Central memory CD8-positive, alpha-beta T cell (primary cell): Measurements from ENCODE around the gene CCBE1.

Experiments
- ATAC-seq: fragments of 150-1000 bp; cut with Tn5 transposase; replicated peaks from 2 replicates; pipeline ENCODE4 v1.10.0; 2022; ENCODE audit warnings: mild to moderate bottlenecking, moderate FRiP score, moderate number of reproducible peaks; ENCODE audit not compliant: poor library complexity, severe bottlenecking; ENCODE audit errors: extremely low read depth
- DNase-seq, 2 donors: peaks; one replicate each; pipeline ENCODE4 v3.0.0; 2021; ENCODE audit warnings: low spot score in 2 of 2
- H3K27ac Mint-ChIP-seq: one replicate; pipeline ENCODE4 v1.8.0; 2022; ENCODE audit warnings: low read depth, mild to moderate bottlenecking, moderate library complexity, mixed read lengths
- H3K27me3 Mint-ChIP-seq: one replicate; pipeline ENCODE4 v1.8.0; 2022; ENCODE audit warnings: mixed read lengths
- H3K36me3 Mint-ChIP-seq: one replicate; pipeline ENCODE4 v1.8.0; 2022; ENCODE audit warnings: mild to moderate bottlenecking, moderate library complexity, mixed read lengths; ENCODE audit not compliant: insufficient read depth
- H3K4me1 Mint-ChIP-seq: one replicate; pipeline ENCODE4 v1.8.0; 2022; ENCODE audit warnings: mixed read lengths
- H3K4me3 Mint-ChIP-seq: one replicate; pipeline ENCODE4 v1.8.0; 2022; ENCODE audit warnings: mild to moderate bottlenecking, moderate library complexity, mixed read lengths
- H3K9me3 Mint-ChIP-seq: one replicate; pipeline ENCODE4 v1.8.0; 2022; ENCODE audit warnings: mixed read lengths

Gene CCBE1

GRCh38 chr18:59461171-59461570, 236.1 kb downstream of the CCBE1 start:
- DNase-seq (no peak), ATAC-seq (no peak)
- Mint-ChIP-seq H3K36me3 (no peaks in the 10 kb centered on the region), H3K27me3 (peaks cover 37% of the 10 kb centered on the region), H3K27ac (no peak overlapping the region), H3K9me3 (no peaks in the 10 kb centered on the region), H3K4me3 (no peak overlapping the region), H3K4me1 (no peaks in the 10 kb centered on the region)

DNA sequence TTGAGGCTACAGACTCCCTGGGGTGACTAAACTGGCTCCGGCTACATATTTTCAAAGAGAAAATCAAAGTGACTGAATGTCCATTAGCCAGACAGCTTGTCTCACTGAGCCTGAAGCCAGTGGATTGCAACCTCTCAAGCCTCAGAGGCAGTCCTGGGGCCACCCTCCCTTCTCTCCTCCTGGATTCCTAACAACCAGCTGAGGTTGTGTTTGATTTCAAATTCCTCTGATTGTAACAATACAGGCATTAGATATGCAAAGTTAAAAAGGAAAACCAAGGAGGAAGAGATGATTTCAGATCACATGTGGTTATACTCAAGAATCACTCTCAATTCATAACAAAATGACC, 237.2 kb downstream of the CCBE1 start:
- Mint-ChIP-seq H3K9me3 (no peaks in the 10 kb centered on the region), H3K4me3 (no peak overlapping the region), H3K36me3 (no peaks in the 10 kb centered on the region), H3K4me1 (no peaks in the 10 kb centered on the region), H3K27me3 (peaks cover 34% of the 10 kb centered on the region), H3K27ac (no peak overlapping the region)
- ATAC-seq, result no peak
- no peak for DNase-seq

DNA sequence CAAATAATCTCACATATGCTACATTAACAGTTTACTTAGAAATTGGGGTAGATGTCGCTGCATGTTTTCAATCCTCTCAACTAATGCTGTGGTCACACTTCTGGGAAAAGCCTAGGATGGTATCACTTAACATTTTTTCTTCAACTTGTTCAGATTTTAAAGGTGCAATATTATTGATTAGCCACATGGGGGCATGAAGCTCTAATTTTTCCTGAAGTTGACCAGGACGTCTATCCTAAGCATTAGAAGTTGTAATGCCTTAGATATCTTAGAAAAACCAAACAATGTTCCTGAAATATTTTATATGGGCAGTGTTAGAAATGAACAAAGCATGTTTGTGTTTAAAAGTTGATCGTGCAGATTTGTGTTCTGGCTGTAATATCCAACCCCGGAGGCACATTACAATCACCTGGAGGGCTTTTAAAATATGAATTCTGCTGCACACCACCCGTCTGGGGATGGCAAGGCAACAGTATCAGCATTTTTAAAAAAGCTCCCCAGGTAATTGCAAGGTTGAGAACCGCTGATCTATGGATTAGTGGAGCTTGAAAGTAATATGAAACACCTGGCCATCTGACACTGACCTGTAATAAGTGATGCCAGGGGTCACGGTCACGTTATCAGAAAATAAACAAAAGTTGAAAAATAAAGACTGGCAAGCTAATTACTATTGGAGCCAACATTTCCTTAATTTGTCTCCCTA, 237.7 kb downstream of the CCBE1 start:
- Mint-ChIP-seq H3K9me3 (no peaks in the 10 kb centered on the region), H3K36me3 (no peaks in the 10 kb centered on the region), H3K4me1 (no peaks in the 10 kb centered on the region), H3K4me3 (no peak overlapping the region), H3K27ac (no peak overlapping the region), H3K27me3 (peaks cover 28% of the 10 kb centered on the region)
- ATAC-seq (no peak), DNase-seq (no peak)

GRCh38 chr18:59458575-59458974, 238.6 kb downstream of the CCBE1 start:
- H3K27ac Mint-ChIP-seq, result no peak overlapping the region
- peaks cover 26% of the 10 kb centered on the region for H3K27me3 Mint-ChIP-seq
- no peaks in the 10 kb centered on the region for H3K9me3 Mint-ChIP-seq
- DNase-seq (no peak), ATAC-seq (no peak)
- no peak overlapping the region for H3K4me3 Mint-ChIP-seq
- no peaks in the 10 kb centered on the region for H3K4me1 Mint-ChIP-seq
- H3K36me3 Mint-ChIP-seq, result no peaks in the 10 kb centered on the region

DNA sequence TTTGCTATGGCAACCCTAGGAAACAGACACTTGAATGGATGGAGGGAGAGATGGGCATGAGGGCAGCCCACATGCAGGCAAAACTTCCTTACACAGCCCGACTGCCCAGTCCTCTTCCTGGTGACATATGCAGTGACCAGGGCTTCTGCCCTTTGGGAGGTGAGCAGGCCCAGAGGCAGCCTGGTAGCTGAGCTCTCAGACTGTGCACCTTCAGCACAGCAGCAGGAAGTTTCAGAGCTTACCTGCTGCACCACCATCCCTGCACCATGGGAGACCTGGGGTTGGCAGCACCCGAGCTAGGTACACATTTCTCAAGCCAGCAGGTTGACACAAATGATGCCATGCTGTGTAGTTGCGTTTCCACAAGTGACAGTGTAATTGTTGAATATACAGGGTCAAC, 240.6 kb downstream of the CCBE1 start:
- H3K27me3 Mint-ChIP-seq, result peaks cover 34% of the 10 kb centered on the region
- H3K4me1 Mint-ChIP-seq, result no peaks in the 10 kb centered on the region
- no peaks in the 10 kb centered on the region for H3K9me3 Mint-ChIP-seq
- H3K27ac Mint-ChIP-seq, result no peak overlapping the region
- no peak for DNase-seq
- no peak overlapping the region for H3K4me3 Mint-ChIP-seq
- H3K36me3 Mint-ChIP-seq, result no peaks in the 10 kb centered on the region
- ATAC-seq, result no peak

DNA sequence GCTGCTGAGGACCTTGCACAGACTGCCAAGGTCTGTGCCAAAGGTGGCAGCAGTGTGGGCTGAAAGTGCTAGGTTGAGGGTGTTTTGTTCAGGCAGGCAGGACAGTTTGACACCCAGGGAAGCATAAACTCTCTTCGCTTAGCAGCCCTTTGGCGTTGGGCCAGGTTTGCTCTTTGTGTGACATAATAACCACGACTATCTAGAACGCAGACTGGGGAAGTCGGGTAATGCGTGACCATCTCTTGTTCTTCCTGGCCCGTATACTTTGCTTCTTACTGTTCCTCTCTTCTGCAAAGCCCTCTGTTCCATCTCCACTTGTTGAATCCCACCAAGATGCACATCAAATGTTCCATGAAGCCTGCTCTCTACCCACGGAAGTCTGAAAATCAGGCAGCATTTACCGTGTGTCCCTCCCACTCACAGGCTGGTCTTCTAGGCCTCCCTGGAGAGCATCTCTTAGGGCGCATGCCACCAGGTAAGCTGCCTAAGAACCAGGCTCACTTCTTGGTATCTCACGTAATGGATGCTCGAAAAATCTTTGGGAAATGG, 241.4 kb downstream of the CCBE1 start:
- Mint-ChIP-seq H3K27ac (no peak overlapping the region), H3K4me1 (no peaks in the 10 kb centered on the region), H3K9me3 (no peaks in the 10 kb centered on the region), H3K4me3 (no peak overlapping the region), H3K36me3 (no peaks in the 10 kb centered on the region), H3K27me3 (peaks cover 33% of the 10 kb centered on the region)
- DNase-seq, result no peak
- no peak for ATAC-seq

- Mint-ChIP-seq H3K4me1 (no peaks in the 10 kb centered on the region), H3K4me3 (no peak overlapping the region), H3K27ac (no peak overlapping the region), H3K9me3 (no peaks in the 10 kb centered on the region), H3K36me3 (no peaks in the 10 kb centered on the region), H3K27me3 (peaks cover 33% of the 10 kb centered on the region)
- DNase-seq, result no peak
- no peak for ATAC-seq
These were observed 242.1 kb downstream of the CCBE1 start for GRCh38 chr18:59454909-59455727.

DNA sequence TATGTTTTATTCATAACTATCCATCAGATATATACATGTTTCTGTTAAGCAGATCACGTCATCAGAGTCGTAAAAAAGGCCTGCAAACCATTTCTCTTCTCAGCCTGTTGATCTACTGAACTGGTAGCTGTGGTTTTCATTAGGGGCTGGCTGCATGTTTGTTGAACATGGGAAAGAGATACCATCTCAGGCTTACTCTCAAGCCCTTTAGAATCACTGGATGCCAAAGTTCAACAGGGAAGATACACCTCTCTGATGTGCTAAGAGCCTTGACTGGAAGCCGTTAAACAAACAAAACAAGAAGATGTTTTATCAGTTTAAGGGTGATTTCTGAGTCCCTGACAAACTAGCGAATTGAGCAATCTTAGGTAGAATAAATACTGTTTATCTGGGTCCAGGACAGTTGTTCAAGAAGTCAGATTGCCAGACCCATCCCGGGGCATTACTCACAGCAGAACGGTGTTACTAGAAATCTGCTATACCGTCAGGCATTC, 243.7 kb downstream of the CCBE1 start:
- Mint-ChIP-seq H3K27ac (no peak overlapping the region), H3K9me3 (no peaks in the 10 kb centered on the region), H3K27me3 (peaks cover 31% of the 10 kb centered on the region), H3K4me1 (no peaks in the 10 kb centered on the region), H3K36me3 (no peaks in the 10 kb centered on the region), H3K4me3 (no peak overlapping the region)
- ATAC-seq (no peak), DNase-seq (no peak)

DNA sequence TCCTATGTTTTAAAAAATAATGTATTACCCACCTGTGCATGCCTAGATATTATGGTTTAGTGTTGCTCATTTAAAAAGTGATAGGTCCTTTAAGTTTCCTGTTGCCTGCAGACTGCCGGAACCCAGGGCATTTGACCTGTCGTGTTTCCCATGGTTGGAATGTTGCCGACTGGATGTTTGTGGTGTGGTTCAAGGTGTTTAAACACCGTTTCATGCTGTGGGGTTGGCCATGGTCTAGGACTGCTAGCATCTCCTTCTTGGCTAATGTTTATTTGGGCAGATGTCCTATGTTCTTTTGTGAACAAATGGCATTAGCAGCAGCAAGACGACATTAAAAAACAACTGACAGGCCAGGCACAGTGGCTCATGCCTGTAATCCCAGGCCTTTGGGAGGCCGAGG, 245.3 kb downstream of the CCBE1 start:
- DNase-seq (no peak), ATAC-seq (no peak)
- Mint-ChIP-seq H3K27ac (no peak overlapping the region), H3K36me3 (no peaks in the 10 kb centered on the region), H3K27me3 (peaks cover 40% of the 10 kb centered on the region), H3K9me3 (no peaks in the 10 kb centered on the region), H3K4me3 (no peak overlapping the region), H3K4me1 (no peaks in the 10 kb centered on the region)

DNA sequence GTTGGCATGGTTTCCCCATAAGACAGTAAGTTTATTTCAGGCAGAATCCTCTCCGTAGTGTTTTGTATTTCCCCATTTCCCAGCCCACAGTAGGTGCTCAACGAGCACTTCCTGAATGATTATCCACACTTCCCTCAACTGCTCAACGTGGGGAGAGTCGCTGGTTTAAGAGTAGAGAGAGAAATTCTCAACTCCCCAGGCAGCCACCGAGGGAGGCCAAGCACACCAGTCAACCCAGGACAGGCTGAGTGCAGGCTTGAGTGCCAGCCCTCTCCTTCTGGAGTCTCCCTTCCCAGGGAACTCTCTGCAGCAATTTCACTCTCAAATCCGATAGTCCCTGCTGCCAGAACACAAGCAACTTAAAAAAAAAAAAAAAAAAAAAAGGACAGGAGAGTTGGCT, 246.2 kb downstream of the CCBE1 start:
- no peak for ATAC-seq
- no peaks in the 10 kb centered on the region for H3K9me3 Mint-ChIP-seq
- no peak overlapping the region for H3K27ac Mint-ChIP-seq
- DNase-seq, result no peak
- H3K27me3 Mint-ChIP-seq, result peaks cover 46% of the 10 kb centered on the region
- H3K36me3 Mint-ChIP-seq, result no peaks in the 10 kb centered on the region
- H3K4me3 Mint-ChIP-seq, result no peak overlapping the region
- no peaks in the 10 kb centered on the region for H3K4me1 Mint-ChIP-seq

GRCh38 chr18:59448546-59448945, 248.7 kb downstream of the CCBE1 start:
- DNase-seq, result no peak
- Mint-ChIP-seq H3K36me3 (no peaks in the 10 kb centered on the region), H3K4me3 (no peak overlapping the region), H3K27me3 (peaks cover 57% of the 10 kb centered on the region), H3K4me1 (no peaks in the 10 kb centered on the region), H3K9me3 (no peaks in the 10 kb centered on the region), H3K27ac (no peak overlapping the region)
- ATAC-seq, result no peak

GRCh38 chr18:59446012-59446411, 251.2 kb downstream of the CCBE1 start:
- Mint-ChIP-seq H3K4me3 (no peak overlapping the region), H3K9me3 (no peaks in the 10 kb centered on the region), H3K27ac (no peak overlapping the region), H3K27me3 (peaks cover 41% of the 10 kb centered on the region), H3K36me3 (no peaks in the 10 kb centered on the region), H3K4me1 (no peaks in the 10 kb centered on the region)
- DNase-seq (no peak), ATAC-seq (no peak)
